SHP77 (cell line): ENCODE measurements around the gene ST3GAL2.

Experiments used
- DNase-seq, 2 experiments: peaks; one replicate each; lab custom pipeline; 2025; lab: John Stamatoyannopoulos, UW

ST3GAL2 gene

GRCh38 chr16:70337814-70338213, 101.1 kb downstream of the ST3GAL2 start:
- no peak for DNase-seq

GRCh38 chr16:70332728-70333127, 106.2 kb downstream of the ST3GAL2 start:
- DNase-seq, result peak in 1 of 2 experiments; percentile 25

DNA sequence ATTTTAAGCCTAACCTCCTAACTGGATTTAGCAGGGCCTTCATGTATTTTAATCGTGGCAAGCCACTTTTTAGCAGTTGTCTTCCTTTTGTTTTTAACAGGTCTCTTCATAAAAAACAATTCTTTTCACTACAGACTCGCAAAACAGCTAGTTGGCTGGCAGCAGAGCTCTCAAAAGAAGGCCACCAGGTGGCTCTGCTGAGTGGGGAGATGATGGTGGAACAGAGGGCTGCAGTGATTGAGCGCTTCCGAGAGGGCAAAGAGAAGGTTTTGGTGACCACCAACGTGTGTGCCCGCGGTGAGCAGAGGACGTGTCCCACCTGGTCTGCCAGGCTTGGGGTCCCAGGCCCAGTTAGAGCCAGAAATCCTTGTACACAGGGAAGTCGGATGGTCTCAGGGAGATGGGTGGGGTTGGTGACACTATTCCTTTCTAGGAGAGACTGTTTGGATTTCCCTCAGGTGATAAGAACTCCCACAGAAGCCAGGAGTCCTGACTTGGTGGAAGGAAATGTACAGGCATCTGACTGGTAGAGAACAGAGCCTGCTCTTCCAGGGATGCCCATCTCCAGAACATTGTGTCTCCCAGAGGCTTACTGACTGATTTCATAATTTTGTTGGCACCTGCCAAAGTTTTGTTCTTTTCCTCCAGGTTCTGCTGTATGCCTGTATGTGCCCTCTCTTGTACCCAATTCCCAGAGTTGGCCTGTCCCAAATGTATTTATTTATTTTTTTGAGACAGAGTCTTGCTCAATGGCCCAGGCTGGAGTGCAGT, 107.1 kb downstream of the ST3GAL2 start:
- DNase-seq, result no peak

DNA sequence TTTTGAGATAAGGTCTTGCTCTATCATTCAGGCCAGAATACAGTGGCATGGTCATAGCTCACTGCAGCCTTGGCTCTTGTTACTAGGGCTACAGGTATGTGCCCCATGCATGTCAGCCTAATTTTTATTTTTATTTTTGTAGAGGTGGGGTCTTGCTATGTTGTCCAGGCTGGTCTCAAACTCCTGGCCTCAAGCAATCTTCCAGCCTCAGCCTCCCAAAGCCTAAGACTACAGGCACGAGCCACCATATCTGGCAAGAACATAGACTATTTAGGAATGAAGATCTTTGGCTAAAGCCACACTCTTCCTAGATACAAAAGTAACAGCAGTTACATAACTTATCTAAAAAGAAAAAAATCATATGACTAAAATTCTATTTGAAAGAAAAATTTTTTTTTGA, 107.8 kb downstream of the ST3GAL2 start:
- no peak for DNase-seq
